HepG2 (cell line): ENCODE results near the gene CSNK2A2. TPM values are rescaled to one million over a fixed set of nuclear protein-coding genes. Genes with fewer than 3 reads are reported as not detected.
A peak's percentile ranks its signal among the peaks of the same experiment; 100 is the strongest.

ENCODE experiments used
- ATAC-seq: fragments of 200-7000 bp; cut with Tn5 transposase; 3 replicates; pipeline ENCODE4 v1.9.1; 2020; ENCODE audit warnings: mild to moderate bottlenecking, moderate library complexity
- BruUV-seq: library from RNA; stranded (reverse); fragments of 400-500 nt; replicated peaks from 2 replicates; lab custom pipeline; 2021; lab: Mats Ljungman, UMichigan
- CTCF ChIA-PET: fragments of 300-600 bp; formaldehyde crosslinking; extraction: SDS; loops from one replicate; lab custom pipeline; 2021; ENCODE audit warnings: low total read pairs, inconsistent platforms, low intra/inter-chr PET ratio; lab: Yijun Ruan, JAX
- POLR2A ChIA-PET: fragments of 350-600 bp; sonication (Branson Sonifier 250); formaldehyde crosslinking; loops from one replicate; lab custom pipeline; 2020; ENCODE audit warnings: antibody characterized with exemption, inconsistent platforms; lab: Yijun Ruan, JAX
- DNase-seq: peaks from one replicate; pipeline ENCODE4 v3.0.0-alpha.2; 2015; ENCODE audit warnings: low spot score
- FAIRE-seq: peaks from 3 replicates; lab custom pipeline; 2011; peaks lifted over from hg19 to GRCh38; lab: Jason Lieb, UNC
- H2AFZ ChIP-seq: one replicate; pipeline ENCODE4 v1.6.1; 2011; ENCODE audit warnings: low read length, inconsistent platforms
- H3K27ac ChIP-seq: fragments of 300-600 bp; 3 replicates; pipeline ENCODE4 v1.8.0; 2011; ENCODE audit warnings: mixed run types, mild to moderate bottlenecking, mixed read lengths, low read length, inconsistent platforms; ENCODE audit not compliant: insufficient read depth; ENCODE audit errors: extremely low read length
- H3K27me3 ChIP-seq, 2 experiments: fragments of 200-600 bp in 1 of 2; 2 replicates in 1 of 2; 3 replicates in 1 of 2; pipeline versions ENCODE4 v1.6.0 to v1.8.0; 2011; ENCODE audit warnings: low read length in 2 of 2, mild to moderate bottlenecking in 2 of 2, moderate library complexity in 2 of 2, inconsistent platforms in 1 of 2; ENCODE audit not compliant: insufficient read depth in 2 of 2, control insufficient read depth in 1 of 2
- H3K36me3 ChIP-seq, 2 experiments: fragments of 200-600 bp in 1 of 2; replicated peaks in 1 of 2; 2 replicates in 1 of 2; 3 replicates in 1 of 2; pipeline versions ENCODE4 v1.5.1 to v1.8.0; 2011; ENCODE audit warnings: low read length in 2 of 2, inconsistent platforms in 1 of 2; ENCODE audit not compliant: insufficient read depth in 2 of 2, control insufficient read depth in 1 of 2
- H3K4me1 ChIP-seq: 2 replicates; pipeline ENCODE4 v1.5.1; 2012; ENCODE audit warnings: low read length, inconsistent platforms; ENCODE audit not compliant: insufficient read depth
- H3K4me2 ChIP-seq: 2 replicates; pipeline ENCODE4 v1.6.0; 2011; ENCODE audit warnings: low read depth, low read length, inconsistent platforms
- H3K4me3 ChIP-seq, 3 experiments: fragments of 200-600 bp in 1 of 3; sonication (generic), shearing (Covaris generic) in 1 of 3; replicated peaks in 1 of 3; 2 replicates each; pipeline ENCODE4 v1.5.1; 2011 to 2016; ENCODE audit warnings: low read length in 3 of 3, inconsistent platforms in 2 of 3, low read depth in 2 of 3, mild to moderate bottlenecking in 2 of 3, control low read depth in 1 of 3, mixed read lengths in 1 of 3; ENCODE audit not compliant: insufficient read depth in 1 of 3
- H3K79me2 ChIP-seq: one replicate; pipeline ENCODE4 v1.6.1; 2011; ENCODE audit warnings: low read length, inconsistent platforms; ENCODE audit not compliant: insufficient read depth
- H3K9ac ChIP-seq: 2 replicates; pipeline ENCODE4 v1.6.0; 2011; ENCODE audit warnings: mild to moderate bottlenecking, low read depth, low read length, inconsistent platforms; ENCODE audit not compliant: insufficient read depth
- H3K9me3 ChIP-seq: 2 replicates; pipeline ENCODE4 v1.5.1; 2012; ENCODE audit warnings: mild to moderate bottlenecking, low read length
- H4K20me1 ChIP-seq: 2 replicates; pipeline ENCODE4 v1.6.0; 2011; ENCODE audit warnings: inconsistent platforms, mild to moderate bottlenecking, low read length, moderate library complexity; ENCODE audit not compliant: insufficient read depth
- NAIF1 ChIP-seq: sonication (generic); formaldehyde crosslinking; IDR thresholded peaks from 2 replicates; pipeline ENCODE4 v1.5.0; 2020; ENCODE audit warnings: mild to moderate bottlenecking, missing genetic modification reagents, borderline replicate concordance
- NFE2L1 ChIP-seq: sonication (generic); formaldehyde crosslinking; IDR thresholded peaks from 2 replicates; pipeline ENCODE4 v1.4.0; 2020; ENCODE audit warnings: missing genetic modification reagents, mild to moderate bottlenecking, borderline replicate concordance
- POLR2AphosphoS5 ChIP-seq: IDR thresholded peaks from 2 replicates; pipeline ENCODE4 v1.6.1; 2012; ENCODE audit warnings: low read depth, low read length
- SMYD3 ChIP-seq: sonication (generic); formaldehyde crosslinking; IDR thresholded peaks from 2 replicates; pipeline ENCODE4 v1.8.1; 2023; ENCODE audit warnings: mild to moderate bottlenecking, missing genetic modification reagents
- STAG1 ChIP-seq: sonication (generic); formaldehyde crosslinking; IDR thresholded peaks from 2 replicates; pipeline ENCODE4 v1.4.0; 2020; ENCODE audit warnings: missing genetic modification reagents
- ZKSCAN1 ChIP-seq: fragments of 150-350 bp; IDR thresholded peaks from 2 replicates; pipeline ENCODE4 v1.6.1; 2014; ENCODE audit warnings: low read length
- ZMYM3 ChIP-seq: sonication (generic); formaldehyde crosslinking; IDR thresholded peaks from 2 replicates; pipeline ENCODE4 v1.5.1; 2020; ENCODE audit warnings: mild to moderate bottlenecking, missing genetic modification reagents
- ZNF20 ChIP-seq: sonication (generic); formaldehyde crosslinking; IDR thresholded peaks from 2 replicates; pipeline ENCODE4 v1.4.0; 2020; ENCODE audit warnings: mild to moderate bottlenecking, moderate library complexity, missing genetic modification reagents
- ZNF263 ChIP-seq: sonication (generic); formaldehyde crosslinking; IDR thresholded peaks from 2 replicates; pipeline ENCODE4 v1.4.0; 2020; ENCODE audit warnings: missing genetic modification reagents
- ZNF274 ChIP-seq: sonication (generic); formaldehyde crosslinking; IDR thresholded peaks from 2 replicates; pipeline ENCODE4 v1.5.1; 2020; ENCODE audit warnings: mild to moderate bottlenecking, missing genetic modification reagents
- whole genome bisulfite sequencing: methylation state at CpG from one replicate; pipeline ENCODE4 v1.1.6; 2017; ENCODE audit warnings: low lambda C conversion rate; 5-methylcytosine and 5-hydroxymethylcytosine counted together
- in situ Hi-C: cut with HindIII; loops from 2 replicates; pipeline ENCODE4 v1.10.0; 2017; ENCODE audit warnings: low pct_unique_long_range_greater_than_20kb; ENCODE audit not compliant: extremely low pct_ligation_motif_present
- intact Hi-C: fragments of 100-400 bp; cut with micrococcal nuclease; formaldehyde crosslinking; loops from one replicate; pipeline ENCODE4 v1.10.0; 2022; ENCODE audit not compliant: unreplicated experiment
- polyA plus RNA-seq, 8 experiments: library from polyadenylated mRNA; depleted of rRNA in 3 of 8; stranded (reverse) in 7 of 8; unstranded in 1 of 8; fragments of >200 nt; fragmentation: Illumina TruSeq in 4 of 8; extraction: Trizol in 4 of 8; gene quantifications; 2 replicates each; pipeline versions ENCODE4 v1.2.1 to v1.2.3, GENCODE V29; 2011 to 2016; ENCODE audit warnings: low read depth in 4 of 8, missing spikeins in 1 of 8, mixed read lengths in 1 of 8; ENCODE audit not compliant: insufficient read depth in 1 of 8
- total RNA-seq, 5 experiments: library from RNA; depleted of rRNA; stranded (reverse); fragments of >200 nt; fragmentation: Illumina TruSeq; extraction: Trizol; gene quantifications; 2 replicates each; pipeline ENCODE4 v1.2.3, GENCODE V29; 2016; ENCODE audit warnings: low read depth in 1 of 5
- TF ChIP-seq, protein P1 (sequence below): IDR thresholded peaks from 2 replicates; pipeline ENCODE4 v1.6.1; 2016; ENCODE audit warnings: control low read depth
- TF ChIP-seq, protein P2 (sequence below): sonication (generic); formaldehyde crosslinking; IDR thresholded peaks from 2 replicates; pipeline ENCODE4 v1.4.0; 2020; ENCODE audit warnings: missing genetic modification reagents
- TF ChIP-seq, protein P3 (sequence below): sonication (generic); formaldehyde crosslinking; conservative IDR thresholded peaks from 2 replicates; pipeline ENCODE4 v1.4.0; 2020; ENCODE audit warnings: missing genetic modification reagents

Gene CSNK2A2
- total and polyA plus RNA-seq, 2 of the 13 experiments (the other 11 are each of a cell fraction or from before 2014, with no cell fraction given), result 46.4 to 56.9 TPM

DNA sequence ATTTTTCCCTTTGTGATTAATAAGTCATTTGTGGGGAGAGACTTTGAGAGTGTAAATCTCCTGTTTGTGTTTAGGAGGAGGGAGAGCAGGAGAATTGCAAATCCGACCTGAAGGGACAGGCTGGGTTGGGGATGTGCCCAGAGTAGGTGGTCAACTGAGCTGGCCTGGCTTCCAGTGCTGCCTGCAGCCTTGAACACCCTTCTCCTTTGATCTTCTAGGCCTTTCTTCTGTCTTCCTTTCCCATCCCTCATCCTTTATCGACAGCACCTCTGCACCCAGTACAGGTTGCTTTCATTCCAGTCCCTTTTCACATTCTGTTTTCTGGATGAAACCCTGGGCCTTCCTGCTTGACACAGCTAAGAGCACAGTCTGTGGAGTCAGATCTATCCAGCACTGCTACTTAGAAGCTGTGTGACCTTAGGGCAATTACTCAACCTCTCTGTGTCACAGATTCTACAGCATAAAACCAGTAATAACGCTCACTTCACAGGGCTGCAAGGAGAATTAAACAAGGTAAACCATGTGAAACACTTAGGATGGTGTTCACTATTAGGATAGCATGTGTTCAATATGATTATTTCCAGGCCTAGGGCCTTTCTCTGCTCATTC is 1.0 kb upstream of the CSNK2A2 start:
- Histone ChIP-seq H3K36me3 (peaks cover 2 to 22% of the 10 kb centered on the region in 2 experiments), H3K4me1 (peaks cover 22% of the 10 kb centered on the region), H3K4me3 (peak overlapping the region in 1 of 3 experiments; percentile 48; a peak in 1 of 6 replicates), H3K27ac (no peak overlapping the region), H3K27me3 (peaks cover 2 to 22% of the 10 kb centered on the region in 2 experiments; a peak in 2 of 5 replicates), H3K9me3 (no peaks in the 10 kb centered on the region), H3K4me2 (peak overlapping the region; percentile 98), H2AFZ (peak overlapping the region; percentile 77), H4K20me1 (no peaks in the 10 kb centered on the region), H3K9ac (peak overlapping the region; percentile 36; the same call in 1 of the 2 replicates), H3K79me2 (peaks cover 29% of the 10 kb centered on the region)
- WGBS, result 33% methylated on average over 3 of the region's 3 CpGs
- CTCF ChIA-PET, result no interaction called here
- in situ Hi-C loops (no loop called here), intact Hi-C loops (loop anchor here (10.0 kb wide), 1 partner anchor 174 kb away; the partner anchor contains the start of gene MMP15)
- no peak for ATAC-seq
- POLR2A ChIA-PET, result no interaction called here
- no peak for DNase-seq
- no peak for FAIRE-seq
- no TSS peak for BruUV-seq
- TF ChIP-seq NAIF1, result no peak
- no peak for TF ChIP-seq NFE2L1 (CRISPR knock-in tag)
- TF ChIP-seq ZMYM3 (CRISPR knock-in tag), result peak; percentile 61; the same call in 1 of the 2 replicates
- no peak for TF ChIP-seq POLR2AphosphoS5
- TF ChIP-seq, protein P1, sequence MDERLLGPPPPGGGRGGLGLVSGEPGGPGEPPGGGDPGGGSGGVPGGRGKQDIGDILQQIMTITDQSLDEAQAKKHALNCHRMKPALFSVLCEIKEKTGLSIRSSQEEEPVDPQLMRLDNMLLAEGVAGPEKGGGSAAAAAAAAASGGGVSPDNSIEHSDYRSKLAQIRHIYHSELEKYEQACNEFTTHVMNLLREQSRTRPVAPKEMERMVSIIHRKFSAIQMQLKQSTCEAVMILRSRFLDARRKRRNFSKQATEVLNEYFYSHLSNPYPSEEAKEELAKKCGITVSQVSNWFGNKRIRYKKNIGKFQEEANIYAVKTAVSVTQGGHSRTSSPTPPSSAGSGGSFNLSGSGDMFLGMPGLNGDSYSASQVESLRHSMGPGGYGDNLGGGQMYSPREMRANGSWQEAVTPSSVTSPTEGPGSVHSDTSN (CRISPR knock-in tag), result 0 out of 2 replicates have a peak, but pooled peaks have one; percentile 8
- TF ChIP-seq, protein P2, sequence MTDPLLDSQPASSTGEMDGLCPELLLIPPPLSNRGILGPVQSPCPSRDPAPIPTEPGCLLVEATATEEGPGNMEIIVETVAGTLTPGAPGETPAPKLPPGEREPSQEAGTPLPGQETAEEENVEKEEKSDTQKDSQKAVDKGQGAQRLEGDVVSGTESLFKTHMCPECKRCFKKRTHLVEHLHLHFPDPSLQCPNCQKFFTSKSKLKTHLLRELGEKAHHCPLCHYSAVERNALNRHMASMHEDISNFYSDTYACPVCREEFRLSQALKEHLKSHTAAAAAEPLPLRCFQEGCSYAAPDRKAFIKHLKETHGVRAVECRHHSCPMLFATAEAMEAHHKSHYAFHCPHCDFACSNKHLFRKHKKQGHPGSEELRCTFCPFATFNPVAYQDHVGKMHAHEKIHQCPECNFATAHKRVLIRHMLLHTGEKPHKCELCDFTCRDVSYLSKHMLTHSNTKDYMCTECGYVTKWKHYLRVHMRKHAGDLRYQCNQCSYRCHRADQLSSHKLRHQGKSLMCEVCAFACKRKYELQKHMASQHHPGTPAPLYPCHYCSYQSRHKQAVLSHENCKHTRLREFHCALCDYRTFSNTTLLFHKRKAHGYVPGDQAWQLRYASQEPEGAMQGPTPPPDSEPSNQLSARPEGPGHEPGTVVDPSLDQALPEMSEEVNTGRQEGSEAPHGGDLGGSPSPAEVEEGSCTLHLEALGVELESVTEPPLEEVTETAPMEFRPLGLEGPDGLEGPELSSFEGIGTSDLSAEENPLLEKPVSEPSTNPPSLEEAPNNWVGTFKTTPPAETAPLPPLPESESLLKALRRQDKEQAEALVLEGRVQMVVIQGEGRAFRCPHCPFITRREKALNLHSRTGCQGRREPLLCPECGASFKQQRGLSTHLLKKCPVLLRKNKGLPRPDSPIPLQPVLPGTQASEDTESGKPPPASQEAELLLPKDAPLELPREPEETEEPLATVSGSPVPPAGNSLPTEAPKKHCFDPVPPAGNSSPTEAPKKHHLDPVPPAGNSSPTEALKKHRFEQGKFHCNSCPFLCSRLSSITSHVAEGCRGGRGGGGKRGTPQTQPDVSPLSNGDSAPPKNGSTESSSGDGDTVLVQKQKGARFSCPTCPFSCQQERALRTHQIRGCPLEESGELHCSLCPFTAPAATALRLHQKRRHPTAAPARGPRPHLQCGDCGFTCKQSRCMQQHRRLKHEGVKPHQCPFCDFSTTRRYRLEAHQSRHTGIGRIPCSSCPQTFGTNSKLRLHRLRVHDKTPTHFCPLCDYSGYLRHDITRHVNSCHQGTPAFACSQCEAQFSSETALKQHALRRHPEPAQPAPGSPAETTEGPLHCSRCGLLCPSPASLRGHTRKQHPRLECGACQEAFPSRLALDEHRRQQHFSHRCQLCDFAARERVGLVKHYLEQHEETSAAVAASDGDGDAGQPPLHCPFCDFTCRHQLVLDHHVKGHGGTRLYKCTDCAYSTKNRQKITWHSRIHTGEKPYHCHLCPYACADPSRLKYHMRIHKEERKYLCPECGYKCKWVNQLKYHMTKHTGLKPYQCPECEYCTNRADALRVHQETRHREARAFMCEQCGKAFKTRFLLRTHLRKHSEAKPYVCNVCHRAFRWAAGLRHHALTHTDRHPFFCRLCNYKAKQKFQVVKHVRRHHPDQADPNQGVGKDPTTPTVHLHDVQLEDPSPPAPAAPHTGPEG, result no peak
- no peak for TF ChIP-seq ZNF20 (CRISPR knock-in tag)
- no peak for TF ChIP-seq STAG1 (CRISPR knock-in tag)
- 0 out of 2 replicates have a peak, but pooled peaks have one; percentile 30 for TF ChIP-seq ZNF263
- no peak for TF ChIP-seq SMYD3 (CRISPR knock-in tag)
- TF ChIP-seq ZNF274 (CRISPR knock-in tag), result no peak
- TF ChIP-seq ZKSCAN1, result no peak
- TF ChIP-seq, protein P3, sequence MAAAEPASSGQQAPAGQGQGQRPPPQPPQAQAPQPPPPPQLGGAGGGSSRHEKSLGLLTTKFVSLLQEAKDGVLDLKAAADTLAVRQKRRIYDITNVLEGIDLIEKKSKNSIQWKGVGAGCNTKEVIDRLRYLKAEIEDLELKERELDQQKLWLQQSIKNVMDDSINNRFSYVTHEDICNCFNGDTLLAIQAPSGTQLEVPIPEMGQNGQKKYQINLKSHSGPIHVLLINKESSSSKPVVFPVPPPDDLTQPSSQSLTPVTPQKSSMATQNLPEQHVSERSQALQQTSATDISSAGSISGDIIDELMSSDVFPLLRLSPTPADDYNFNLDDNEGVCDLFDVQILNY (CRISPR knock-in tag), result no peak
